Naive thymus-derived CD4-positive, alpha-beta T cell (primary cell): ENCODE results near the gene ULK2. TPM values are rescaled to one million over a fixed set of nuclear protein-coding genes. Genes with fewer than 3 reads are reported as not detected.

Source experiments
- ATAC-seq: fragments of 150-1000 bp; cut with Tn5 transposase; 2 replicates; pipeline ENCODE4 v1.10.0; 2021; ENCODE audit warnings: mild to moderate bottlenecking, moderate library complexity
- CTCF ChIA-PET: fragments of 350-600 bp; sonication (Branson Sonifier 250); formaldehyde crosslinking; loops from one replicate; lab custom pipeline; 2021; ENCODE audit warnings: antibody characterized with exemption; lab: Charles Lee
- POLR2A ChIA-PET: fragments of 350-600 bp; sonication (Branson Sonifier 250); formaldehyde crosslinking; loops from one replicate; lab custom pipeline; 2021; ENCODE audit warnings: antibody characterized with exemption, inconsistent platforms; lab: Charles Lee
- DNase-seq, 9 donors: peaks; one replicate each; pipeline versions ENCODE4 v3.0.0 to v3.0.0-alpha.2; 2020 to 2022; ENCODE audit warnings: mixed read lengths in 1 of 9
- H3K27ac ChIP-seq: one replicate; pipeline ENCODE4 v1.7.0; 2013; ENCODE audit warnings: mild to moderate bottlenecking, low read depth, low read length, moderate library complexity
- H3K27me3 ChIP-seq, 2 donors: one replicate each; pipeline ENCODE4 v1.7.0; 2013; ENCODE audit warnings: low read length in 2 of 2, mild to moderate bottlenecking in 2 of 2, moderate library complexity in 2 of 2; ENCODE audit not compliant: control insufficient read depth in 2 of 2, insufficient read depth in 2 of 2
- H3K36me3 ChIP-seq, 3 experiments: 1 replicate in 2 of 3; 2 replicates in 1 of 3; pipeline ENCODE4 v1.7.0; 2013; ENCODE audit warnings: low read length in 3 of 3, mild to moderate bottlenecking in 3 of 3, moderate library complexity in 1 of 3; ENCODE audit not compliant: insufficient read depth in 3 of 3, control insufficient read depth in 2 of 3
- H3K4me1 ChIP-seq, 2 donors: one replicate each; pipeline ENCODE4 v1.7.0; 2013; ENCODE audit warnings: low read length in 2 of 2, mild to moderate bottlenecking in 2 of 2, moderate library complexity in 1 of 2; ENCODE audit not compliant: control insufficient read depth in 2 of 2, insufficient read depth in 2 of 2
- H3K4me3 ChIP-seq: 2 replicates; pipeline ENCODE4 v1.7.0; 2013; ENCODE audit warnings: mild to moderate bottlenecking, low read length
- H3K9me3 ChIP-seq, 3 experiments: 1 replicate in 2 of 3; 2 replicates in 1 of 3; pipeline ENCODE4 v1.7.0; 2013; ENCODE audit warnings: low read length in 3 of 3; ENCODE audit not compliant: control insufficient read depth in 2 of 3
- H3K27ac Mint-ChIP-seq, 9 donors: one replicate each; pipeline ENCODE4 v1.8.0; 2020 to 2022; ENCODE audit warnings: mixed read lengths in 9 of 9, mild to moderate bottlenecking in 8 of 9, moderate library complexity in 5 of 9, inconsistent platforms in 2 of 9
- H3K27me3 Mint-ChIP-seq, 5 donors: one replicate each; pipeline ENCODE4 v1.8.0; 2021 to 2022; ENCODE audit warnings: mixed read lengths in 5 of 5, mild to moderate bottlenecking in 1 of 5
- H3K36me3 Mint-ChIP-seq, 5 donors: one replicate each; pipeline ENCODE4 v1.8.0; 2020 to 2022; ENCODE audit warnings: mixed read lengths in 5 of 5, mild to moderate bottlenecking in 3 of 5, inconsistent platforms in 1 of 5
- H3K4me1 Mint-ChIP-seq, 7 donors: one replicate each; pipeline ENCODE4 v1.8.0; 2020 to 2022; ENCODE audit warnings: mixed read lengths in 7 of 7, mild to moderate bottlenecking in 3 of 7, inconsistent platforms in 1 of 7
- H3K4me3 Mint-ChIP-seq, 10 donors: one replicate each; pipeline ENCODE4 v1.8.0; 2020 to 2022; ENCODE audit warnings: mild to moderate bottlenecking in 10 of 10, mixed read lengths in 10 of 10, moderate library complexity in 6 of 10, inconsistent platforms in 2 of 10
- H3K9me3 Mint-ChIP-seq, 11 donors: one replicate each; pipeline ENCODE4 v1.8.0; 2020 to 2022; ENCODE audit warnings: mixed read lengths in 11 of 11, mild to moderate bottlenecking in 4 of 11, inconsistent platforms in 1 of 11, moderate library complexity in 1 of 11
- intact Hi-C, 2 donors: fragments of 100-400 bp; cut with micrococcal nuclease; formaldehyde crosslinking; loops; one replicate each; pipeline ENCODE4 v1.15.1; 2023
- polyA plus RNA-seq, 2 donors: library from polyadenylated mRNA; unstranded; fragments of 300-500 nt; fragmentation: Illumina TruSeq; gene quantifications; one replicate each; pipeline ENCODE4 v1.2.3, GENCODE V29; 2021
- total RNA-seq, 6 experiments: library from RNA in 5 of 6; stranded (reverse) in 5 of 6; gene quantifications; 1 replicate in 5 of 6; 2 replicates in 1 of 6; pipeline ENCODE4 v1.2.3 and lab custom pipeline; 2021 to 2026

ULK2 gene
- total and polyA plus RNA-seq, 7 experiments from 2014 or later, result 7.3 to 21.2 (median 14.3) TPM

GRCh38 chr17:19763416-19763815 lies 104.3 kb downstream of the ULK2 start:
- POLR2A ChIA-PET, result interaction anchor here (0.6 to 2.0 kb wide), 3 partner anchors 9 to 250 kb away, joined by 3 to 10 read pairs (median 7); no protein-coding TSS in a partner anchor
- no peaks in the 10 kb centered on the region for H3K27me3 ChIP-seq
- ATAC-seq, result no peak
- Mint-ChIP-seq H3K4me1 (peaks cover 8 to 33% (median 20%) of the 10 kb centered on the region in 7 donors), H3K27ac (peak overlapping the region in 1 of 9 donors; percentile 10), H3K27me3 (peaks cover 0 to 3% (median 0%) of the 10 kb centered on the region in 5 donors), H3K9me3 (no peaks in the 10 kb centered on the region), H3K4me3 (no peak overlapping the region), H3K36me3 (no peaks in the 10 kb centered on the region)
- H3K36me3 ChIP-seq, result no peaks in the 10 kb centered on the region
- intact Hi-C loops, result loop anchor here in 1 of 2 donors (10.0 kb wide), 1 partner anchor 119 kb away; the partner anchor contains the start of gene ALDH3A2
- H3K9me3 ChIP-seq, result no peaks in the 10 kb centered on the region
- peaks cover 0 to 17% of the 10 kb centered on the region in 2 donors for H3K4me1 ChIP-seq
- CTCF ChIA-PET, result interaction anchor here (0.8 to 7.5 kb wide), 19 partner anchors 8 to 401 kb away, joined by 3 to 67 read pairs (median 5); partner anchors contain the start of gene B9D1
- no peak overlapping the region for H3K4me3 ChIP-seq
- DNase-seq, result no peak
- H3K27ac ChIP-seq, result no peak overlapping the region

GRCh38 chr17:19762515-19762961 lies 105.2 kb downstream of the ULK2 start:
- H3K27ac ChIP-seq, result no peak overlapping the region
- no peak overlapping the region for H3K4me3 ChIP-seq
- H3K36me3 ChIP-seq, result no peaks in the 10 kb centered on the region
- intact Hi-C loops, result loop anchor here (1.0 to 10.0 kb wide), 4 partner anchors 118 to 400 kb away; partner anchors contain the start of genes ALDH3A2 (in 1 of the 2) and B9D1 (in 1 of the 2)
- no peaks in the 10 kb centered on the region for H3K36me3 Mint-ChIP-seq
- ATAC-seq (peak; percentile 73), DNase-seq (peak; percentile 19 to 68 (median 57))
- CTCF ChIA-PET, result interaction anchor here (0.6 to 7.5 kb wide), 25 partner anchors 9 to 400 kb away, joined by 3 to 67 read pairs (median 4); partner anchors contain the start of gene B9D1
- no peaks in the 10 kb centered on the region for H3K9me3 ChIP-seq
- H3K27me3 Mint-ChIP-seq, result peaks cover 0 to 3% (median 0%) of the 10 kb centered on the region in 5 donors
- H3K27ac Mint-ChIP-seq, result peak overlapping the region in 2 of 9 donors; percentile 32 to 41
- H3K4me1 ChIP-seq, result peaks cover 0 to 10% of the 10 kb centered on the region in 2 donors
- no peaks in the 10 kb centered on the region for H3K27me3 ChIP-seq
- H3K9me3 Mint-ChIP-seq, result no peaks in the 10 kb centered on the region
- POLR2A ChIA-PET, result interaction anchor here (1.0 to 2.0 kb wide), 7 partner anchors 9 to 254 kb away, joined by 3 to 10 read pairs (median 5); partner anchors contain the start of gene ALDH3A2
- peaks cover 3 to 24% (median 11%) of the 10 kb centered on the region in 7 donors for H3K4me1 Mint-ChIP-seq
- H3K4me3 Mint-ChIP-seq, result peak overlapping the region in 1 of 10 donors; percentile 34

GRCh38 chr17:19760746-19761145 lies 107.0 kb downstream of the ULK2 start:
- intact Hi-C loops, result loop anchor here in 1 of 2 donors (10.0 kb wide), 1 partner anchor 116 kb away; the partner anchor contains the start of gene ALDH3A2
- Histone ChIP-seq H3K4me3 (no peak overlapping the region), H3K9me3 (no peaks in the 10 kb centered on the region), H3K27me3 (no peaks in the 10 kb centered on the region), H3K36me3 (no peaks in the 10 kb centered on the region), H3K4me1 (no peaks in the 10 kb centered on the region), H3K27ac (no peak overlapping the region)
- ChIA-PET POLR2A (interaction anchor here (0.6 kb wide), 1 partner anchor 198 kb away, joined by 3 read pairs; no protein-coding TSS in a partner anchor), CTCF (interaction anchor here (0.5 to 7.5 kb wide), 5 partner anchors 11 to 294 kb away, joined by 3 to 67 read pairs (median 19); no protein-coding TSS in a partner anchor)
- H3K4me1 Mint-ChIP-seq, result peaks cover 0 to 14% (median 3%) of the 10 kb centered on the region in 7 donors
- H3K9me3 Mint-ChIP-seq, result no peaks in the 10 kb centered on the region
- peak; percentile 31 for ATAC-seq
- H3K36me3 Mint-ChIP-seq, result no peaks in the 10 kb centered on the region
- H3K27me3 Mint-ChIP-seq, result peaks cover 0 to 6% (median 0%) of the 10 kb centered on the region in 5 donors
- DNase-seq, result no peak
- H3K4me3 Mint-ChIP-seq, result no peak overlapping the region
- peak overlapping the region in 1 of 9 donors; percentile 84 for H3K27ac Mint-ChIP-seq

- intact Hi-C loops, result loop anchor here in 1 of 2 donors (10.0 kb wide), 1 partner anchor 115 kb away; the partner anchor contains the start of gene ALDH3A2
- no peaks in the 10 kb centered on the region for H3K36me3 Mint-ChIP-seq
- no peak overlapping the region for H3K27ac Mint-ChIP-seq
- H3K27me3 Mint-ChIP-seq, result peaks cover 0 to 6% (median 0%) of the 10 kb centered on the region in 5 donors
- no peak overlapping the region for H3K27ac ChIP-seq
- H3K9me3 Mint-ChIP-seq, result no peaks in the 10 kb centered on the region
- no peak for DNase-seq
- H3K4me1 Mint-ChIP-seq, result peaks cover 0 to 14% (median 3%) of the 10 kb centered on the region in 7 donors
- H3K4me3 Mint-ChIP-seq, result no peak overlapping the region
- no peak overlapping the region for H3K4me3 ChIP-seq
- ChIA-PET POLR2A (no interaction called here), CTCF (interaction anchor here (0.6 to 3.9 kb wide), 5 partner anchors 12 to 388 kb away, joined by 3 to 37 read pairs (median 5); no protein-coding TSS in a partner anchor)
- H3K27me3 ChIP-seq, result no peaks in the 10 kb centered on the region
- H3K9me3 ChIP-seq, result no peaks in the 10 kb centered on the region
- no peaks in the 10 kb centered on the region for H3K36me3 ChIP-seq
- no peak for ATAC-seq
- no peaks in the 10 kb centered on the region for H3K4me1 ChIP-seq
Measured at GRCh38 chr17:19759568-19760549, 107.9 kb downstream of the ULK2 start.

GRCh38 chr17:19757536-19758180 lies 110.1 kb downstream of the ULK2 start:
- Histone ChIP-seq H3K36me3 (no peaks in the 10 kb centered on the region), H3K4me3 (no peak overlapping the region), H3K27ac (no peak overlapping the region), H3K27me3 (no peaks in the 10 kb centered on the region), H3K4me1 (no peaks in the 10 kb centered on the region), H3K9me3 (no peaks in the 10 kb centered on the region)
- H3K27ac Mint-ChIP-seq, result no peak overlapping the region
- peaks cover 0 to 8% (median 5%) of the 10 kb centered on the region in 5 donors for H3K27me3 Mint-ChIP-seq
- CTCF ChIA-PET, result no interaction called here
- intact Hi-C loops, result no loop called here
- H3K9me3 Mint-ChIP-seq, result no peaks in the 10 kb centered on the region
- H3K4me3 Mint-ChIP-seq, result no peak overlapping the region
- peaks cover 0 to 5% (median under 1%) of the 10 kb centered on the region in 7 donors for H3K4me1 Mint-ChIP-seq
- ATAC-seq, result no peak
- POLR2A ChIA-PET, result no interaction called here
- no peak for DNase-seq
- no peaks in the 10 kb centered on the region for H3K36me3 Mint-ChIP-seq

GRCh38 chr17:19756546-19756945 lies 111.2 kb downstream of the ULK2 start:
- DNase-seq, result no peak
- H3K9me3 Mint-ChIP-seq, result no peaks in the 10 kb centered on the region
- ATAC-seq, result no peak
- no peaks in the 10 kb centered on the region for H3K36me3 Mint-ChIP-seq
- Histone ChIP-seq H3K27ac (no peak overlapping the region), H3K4me1 (no peaks in the 10 kb centered on the region), H3K36me3 (no peaks in the 10 kb centered on the region), H3K27me3 (no peaks in the 10 kb centered on the region), H3K4me3 (no peak overlapping the region), H3K9me3 (no peaks in the 10 kb centered on the region)
- CTCF ChIA-PET, result interaction anchor here (1.2 to 1.6 kb wide), 2 partner anchors 10 to 241 kb away, joined by 3 to 4 read pairs; no protein-coding TSS in a partner anchor
- POLR2A ChIA-PET, result no interaction called here
- peaks cover 0 to 1% (median 0%) of the 10 kb centered on the region in 7 donors for H3K4me1 Mint-ChIP-seq
- H3K4me3 Mint-ChIP-seq, result no peak overlapping the region
- peaks cover 0 to 6% (median 5%) of the 10 kb centered on the region in 5 donors for H3K27me3 Mint-ChIP-seq
- intact Hi-C loops, result no loop called here
- H3K27ac Mint-ChIP-seq, result no peak overlapping the region
